ENCODE data around the gene PEX10.

GRCh38 chr1:2411801-2412394 is 466 bp downstream of the PEX10 start:
- TF ChIP-seq NFYB (IDR thresholded peaks at IDR 0.05; ENCODE audit: insufficient read depth, low read depth, low read length) (no peak), CBFB (IDR thresholded peaks at IDR 0.05; ENCODE audit: low read depth) (no peak), RCOR1 (conservative IDR thresholded peaks at IDR 0.05; ENCODE audit: low read depth, low read length) (no peak), TCF7 (IDR thresholded peaks at IDR 0.05; ENCODE audit: borderline replicate concordance) (no peak), MAX (IDR thresholded peaks at IDR 0.05; ENCODE audit: low read depth, low read length) (no peak), NFXL1 (IDR thresholded peaks at IDR 0.05; ENCODE audit: borderline replicate concordance) (no peak), CHD1 (IDR thresholded peaks at IDR 0.05; ENCODE audit: low read depth, low read length) (no peak), SPI1 (IDR thresholded peaks at IDR 0.05; ENCODE audit: borderline replicate concordance, insufficient read depth, low read depth, low read length) (no peak)
